ENCODE data around the gene BICC1.

Gene BICC1

GRCh38 chr10:58715061-58715460 is 202.4 kb downstream of the BICC1 start:
- DNase-seq: no peak

GRCh38 chr10:58718596-58718995 is 205.9 kb downstream of the BICC1 start:
- DNase-seq: no peak

GRCh38 chr10:58721601-58722281 is 209.1 kb downstream of the BICC1 start:
- no peak for DNase-seq

GRCh38 chr10:58723186-58723585 is 210.5 kb downstream of the BICC1 start:
- DNase-seq: no peak

- no peak for DNase-seq
Measured at GRCh38 chr10:58723966-58724365, 211.3 kb downstream of the BICC1 start.

GRCh38 chr10:58724781-58725180 is 212.1 kb downstream of the BICC1 start:
- DNase-seq: no peak

GRCh38 chr10:58725901-58726300 is 213.2 kb downstream of the BICC1 start:
- DNase-seq: no peak

GRCh38 chr10:58727633-58728032 is 215.0 kb downstream of the BICC1 start:
- no peak for DNase-seq

GRCh38 chr10:58731276-58731675 is 218.6 kb downstream of the BICC1 start:
- DNase-seq: no peak

- DNase-seq: no peak
Measured at GRCh38 chr10:58733436-58733835, 220.8 kb downstream of the BICC1 start.

- no peak for DNase-seq
Measured at GRCh38 chr10:58734116-58734515, 221.4 kb downstream of the BICC1 start.

GRCh38 chr10:58734664-58735063 is 222.0 kb downstream of the BICC1 start:
- DNase-seq: no peak

GRCh38 chr10:58735087-58735486 is 222.4 kb downstream of the BICC1 start:
- no peak for DNase-seq

- no peak for DNase-seq
Measured at GRCh38 chr10:58740620-58741369, 228.1 kb downstream of the BICC1 start.

GRCh38 chr10:58741673-58742072 is 229.0 kb downstream of the BICC1 start:
- DNase-seq: no peak

GRCh38 chr10:58742141-58742540 is 229.5 kb downstream of the BICC1 start:
- no peak for DNase-seq

GRCh38 chr10:58743466-58744115 is 230.9 kb downstream of the BICC1 start:
- no peak for DNase-seq

- DNase-seq: no peak
Measured at GRCh38 chr10:58746474-58747185, 234.0 kb downstream of the BICC1 start.

- no peak for DNase-seq
Measured at GRCh38 chr10:58747687-58748086, 235.0 kb downstream of the BICC1 start.

GRCh38 chr10:58752665-58753064 is 240.0 kb downstream of the BICC1 start:
- no peak for DNase-seq

GRCh38 chr10:58753425-58753824 is 240.8 kb downstream of the BICC1 start:
- DNase-seq: no peak

GRCh38 chr10:58754469-58755339 is 242.0 kb downstream of the BICC1 start:
- DNase-seq: no peak

GRCh38 chr10:58755340-58755610 is 242.6 kb downstream of the BICC1 start:
- DNase-seq: no peak
